ENCODE data around the gene TRIM44. TPM values are rescaled to one million over a fixed set of nuclear protein-coding genes. Genes with fewer than 3 reads are reported as not detected.

The TRIM44 gene
- total RNA-seq, 1 experiment from 2014 or later: 191 TPM

DNA sequence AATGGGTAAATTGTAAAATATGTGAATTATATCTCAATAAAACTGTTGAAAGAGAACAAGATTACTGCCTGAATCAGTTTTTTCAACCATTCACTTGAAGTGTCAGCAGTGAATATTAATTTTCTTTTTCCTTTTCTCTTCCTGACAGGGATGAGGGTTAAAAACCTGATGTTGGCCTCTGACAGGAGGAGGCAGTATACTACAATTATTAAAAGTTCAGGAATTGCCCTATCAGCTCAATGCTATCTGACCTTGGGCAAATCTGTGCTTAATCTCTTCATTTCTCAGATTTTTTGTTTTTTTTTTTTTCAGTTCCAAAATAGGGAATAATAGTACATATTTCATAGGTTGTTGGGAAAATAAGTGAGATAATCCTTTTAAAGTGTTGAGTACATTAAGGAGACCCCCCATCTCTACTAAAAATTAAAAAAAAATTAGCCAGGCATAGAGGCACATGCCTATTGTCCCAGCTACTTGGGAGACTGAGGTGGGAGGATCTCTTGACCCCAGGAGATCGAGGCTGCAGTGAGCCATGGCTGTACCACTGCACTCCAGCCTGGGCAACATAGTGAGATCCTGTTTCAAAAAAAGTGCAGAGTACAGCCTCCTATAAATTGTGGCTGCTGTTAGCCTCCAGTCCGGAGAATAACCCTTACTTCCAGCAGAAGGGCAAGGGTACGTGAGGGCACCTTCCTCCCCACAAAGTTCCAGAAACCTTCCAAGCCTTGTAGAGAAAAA is 48.8 kb downstream of the TRIM44 start:
- H3K9me3 ChIP-seq (ENCODE audit: low read depth, low read length, poor library complexity, severe bottlenecking): no peaks in the 10 kb centered on the region
- DNase-seq (ENCODE audit: low spot score): peak; percentile 34
- no peak overlapping the region for H3K4me3 ChIP-seq (ENCODE audit: low read depth, low read length, poor library complexity, severe bottlenecking)
- H3K4me1 ChIP-seq (ENCODE audit: insufficient read depth, low read length, poor library complexity, severe bottlenecking): no peaks in the 10 kb centered on the region
- BruUV-seq (replicated peaks): no TSS peak
- no peaks in the 10 kb centered on the region for H3K27me3 ChIP-seq (replicated peaks; ENCODE audit: insufficient read depth, low read depth, low read length, poor library complexity)
- H3K27ac ChIP-seq (ENCODE audit: low read depth, low read length, poor library complexity, severe bottlenecking): no peak overlapping the region
- POLR2A ChIA-PET (ENCODE audit: low non-redundant PET): interaction anchor here (0.6 kb wide), 2 partner anchors 21 to 277 kb away, joined by 3 to 5 read pairs; no protein-coding TSS in a partner anchor
- CTCF ChIA-PET: no interaction called here
- TF ChIP-seq, protein P1, sequence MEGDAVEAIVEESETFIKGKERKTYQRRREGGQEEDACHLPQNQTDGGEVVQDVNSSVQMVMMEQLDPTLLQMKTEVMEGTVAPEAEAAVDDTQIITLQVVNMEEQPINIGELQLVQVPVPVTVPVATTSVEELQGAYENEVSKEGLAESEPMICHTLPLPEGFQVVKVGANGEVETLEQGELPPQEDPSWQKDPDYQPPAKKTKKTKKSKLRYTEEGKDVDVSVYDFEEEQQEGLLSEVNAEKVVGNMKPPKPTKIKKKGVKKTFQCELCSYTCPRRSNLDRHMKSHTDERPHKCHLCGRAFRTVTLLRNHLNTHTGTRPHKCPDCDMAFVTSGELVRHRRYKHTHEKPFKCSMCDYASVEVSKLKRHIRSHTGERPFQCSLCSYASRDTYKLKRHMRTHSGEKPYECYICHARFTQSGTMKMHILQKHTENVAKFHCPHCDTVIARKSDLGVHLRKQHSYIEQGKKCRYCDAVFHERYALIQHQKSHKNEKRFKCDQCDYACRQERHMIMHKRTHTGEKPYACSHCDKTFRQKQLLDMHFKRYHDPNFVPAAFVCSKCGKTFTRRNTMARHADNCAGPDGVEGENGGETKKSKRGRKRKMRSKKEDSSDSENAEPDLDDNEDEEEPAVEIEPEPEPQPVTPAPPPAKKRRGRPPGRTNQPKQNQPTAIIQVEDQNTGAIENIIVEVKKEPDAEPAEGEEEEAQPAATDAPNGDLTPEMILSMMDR (conservative IDR thresholded peaks at IDR 0.05; ENCODE audit: low read depth, low read length): peak; percentile 36; the same call in 1 of the 2 replicates
- no peak for TF ChIP-seq EZH2 (IDR thresholded peaks at IDR 0.05; ENCODE audit: borderline replicate concordance, low read depth, low read length, poor library complexity, severe bottlenecking)
- intact Hi-C loops (cut with micrococcal nuclease; ENCODE audit: unreplicated experiment): no loop called here
- H3K36me3 ChIP-seq (ENCODE audit: insufficient read depth, low read length, poor library complexity, severe bottlenecking): no peaks in the 10 kb centered on the region

DNA sequence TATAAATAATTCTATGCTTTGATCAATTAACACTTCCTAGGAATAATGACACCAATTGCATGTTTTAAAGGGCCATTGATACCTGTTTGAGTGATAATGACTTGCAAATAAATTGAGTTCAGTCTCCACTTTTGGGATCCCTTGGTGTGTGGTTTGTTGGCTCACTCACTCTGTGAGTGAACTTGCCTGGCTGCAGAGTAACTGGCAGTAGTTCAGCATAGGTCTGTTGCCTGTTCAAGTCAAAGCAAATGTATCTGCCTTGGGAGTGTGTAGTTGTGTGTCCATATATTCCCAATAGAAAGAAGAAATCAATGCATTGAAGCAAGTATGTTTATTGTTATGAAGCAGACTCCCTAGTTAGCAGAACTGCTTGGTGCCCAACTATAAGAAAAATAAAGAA is 49.3 kb downstream of the TRIM44 start:
- no peak for DNase-seq (ENCODE audit: low spot score)
- no TSS peak for BruUV-seq (replicated peaks)
- intact Hi-C loops (cut with micrococcal nuclease; ENCODE audit: unreplicated experiment): no loop called here
- H3K36me3 ChIP-seq (ENCODE audit: insufficient read depth, low read length, poor library complexity, severe bottlenecking): no peaks in the 10 kb centered on the region
- no peak overlapping the region for H3K4me3 ChIP-seq (ENCODE audit: low read depth, low read length, poor library complexity, severe bottlenecking)
- H3K27me3 ChIP-seq (replicated peaks; ENCODE audit: insufficient read depth, low read depth, low read length, poor library complexity): no peaks in the 10 kb centered on the region
- no peak overlapping the region for H3K27ac ChIP-seq (ENCODE audit: low read depth, low read length, poor library complexity, severe bottlenecking)
- no peaks in the 10 kb centered on the region for H3K9me3 ChIP-seq (ENCODE audit: low read depth, low read length, poor library complexity, severe bottlenecking)
- POLR2A ChIA-PET (ENCODE audit: low non-redundant PET): no interaction called here
- CTCF ChIA-PET: no interaction called here
- TF ChIP-seq, protein P1 (conservative IDR thresholded peaks at IDR 0.05; ENCODE audit: low read depth, low read length): no peak
- no peak for TF ChIP-seq EZH2 (IDR thresholded peaks at IDR 0.05; ENCODE audit: borderline replicate concordance, low read depth, low read length, poor library complexity, severe bottlenecking)
- no peaks in the 10 kb centered on the region for H3K4me1 ChIP-seq (ENCODE audit: insufficient read depth, low read length, poor library complexity, severe bottlenecking)

DNA sequence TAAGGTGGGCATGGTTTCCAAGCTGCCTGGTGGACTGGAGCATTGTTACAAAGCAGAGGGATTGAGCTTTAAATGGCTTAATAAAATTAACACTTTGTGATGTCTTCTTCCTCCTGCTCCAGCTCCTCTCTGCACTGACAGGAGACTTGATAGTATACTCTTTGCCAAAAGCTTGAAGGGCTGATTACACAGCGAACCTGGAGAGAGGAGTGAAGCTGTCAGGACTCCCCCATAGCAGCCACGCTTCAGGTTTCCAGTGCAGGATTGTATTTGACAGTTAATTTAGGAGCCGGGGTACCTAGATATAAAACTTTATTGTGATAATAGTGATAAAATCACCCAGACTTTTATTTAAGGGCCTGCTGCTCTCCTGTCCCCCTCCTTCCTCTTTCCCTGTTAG is 50.0 kb downstream of the TRIM44 start:
- no TSS peak for BruUV-seq (replicated peaks)
- H3K36me3 ChIP-seq (ENCODE audit: insufficient read depth, low read length, poor library complexity, severe bottlenecking): no peaks in the 10 kb centered on the region
- intact Hi-C loops (cut with micrococcal nuclease; ENCODE audit: unreplicated experiment): no loop called here
- TF ChIP-seq, protein P1 (conservative IDR thresholded peaks at IDR 0.05; ENCODE audit: low read depth, low read length): no peak
- no peak for TF ChIP-seq EZH2 (IDR thresholded peaks at IDR 0.05; ENCODE audit: borderline replicate concordance, low read depth, low read length, poor library complexity, severe bottlenecking)
- ChIA-PET CTCF (no interaction called here), POLR2A (ENCODE audit: low non-redundant PET) (no interaction called here)
- no peak overlapping the region for H3K4me3 ChIP-seq (ENCODE audit: low read depth, low read length, poor library complexity, severe bottlenecking)
- no peak overlapping the region for H3K27ac ChIP-seq (ENCODE audit: low read depth, low read length, poor library complexity, severe bottlenecking)
- H3K4me1 ChIP-seq (ENCODE audit: insufficient read depth, low read length, poor library complexity, severe bottlenecking): no peaks in the 10 kb centered on the region
- no peaks in the 10 kb centered on the region for H3K9me3 ChIP-seq (ENCODE audit: low read depth, low read length, poor library complexity, severe bottlenecking)
- no peaks in the 10 kb centered on the region for H3K27me3 ChIP-seq (replicated peaks; ENCODE audit: insufficient read depth, low read depth, low read length, poor library complexity)
- no peak for DNase-seq (ENCODE audit: low spot score)
